Measurements from ENCODE around the gene BLID. TPM values are rescaled to one million over a fixed set of nuclear protein-coding genes. Genes with fewer than 3 reads are reported as not detected.
A peak's percentile ranks its signal among the peaks of the same experiment; 100 is the strongest.

Gene BLID
- total RNA-seq, 1 donor from 2014 or later = 0.52 TPM

GRCh38 chr11:122099374-122100036 is 16.5 kb downstream of the BLID start:
- Histone ChIP-seq H3K9ac (ENCODE audit: low read depth in 1 of 3, low read length in 3 of 3) (peak overlapping the region; percentile 81 to 88 (median 85)), H3K27me3 (ENCODE audit: control insufficient read depth in 3 of 3, insufficient read depth in 3 of 3, low read length in 3 of 3) (no peaks in the 10 kb centered on the region), H3K4me1 (ENCODE audit: control insufficient read depth in 3 of 3, insufficient read depth in 3 of 3, low read length in 3 of 3) (peaks cover 7 to 10% (median 9%) of the 10 kb centered on the region in 3 donors), H3K9me3 (ENCODE audit: control insufficient read depth in 3 of 3, low read length in 3 of 3) (no peaks in the 10 kb centered on the region), H3K36me3 (ENCODE audit: control insufficient read depth in 3 of 3, insufficient read depth in 3 of 3, low read length in 3 of 3) (no peaks in the 10 kb centered on the region), H3K4me3 (ENCODE audit: low read length in 3 of 3) (peak overlapping the region; percentile 75 to 90 (median 80)), H3K27ac (ENCODE audit: low read depth, low read length) (peak overlapping the region; percentile 93)

GRCh38 chr11:122098261-122098980 is 17.6 kb downstream of the BLID start:
- peaks cover 9 to 14% (median 9%) of the 10 kb centered on the region in 3 donors for H3K4me1 ChIP-seq (ENCODE audit: control insufficient read depth in 3 of 3, insufficient read depth in 3 of 3, low read length in 3 of 3)
- no peaks in the 10 kb centered on the region for H3K9me3 ChIP-seq (ENCODE audit: control insufficient read depth in 3 of 3, low read length in 3 of 3)
- peak overlapping the region; percentile 71 to 85 (median 81) for H3K9ac ChIP-seq (ENCODE audit: low read depth in 1 of 3, low read length in 3 of 3)
- H3K27ac ChIP-seq (ENCODE audit: low read depth, low read length) = peak overlapping the region; percentile 93
- peak overlapping the region; percentile 64 to 90 (median 80) for H3K4me3 ChIP-seq (ENCODE audit: low read length in 3 of 3)
- no peaks in the 10 kb centered on the region for H3K27me3 ChIP-seq (ENCODE audit: control insufficient read depth in 3 of 3, insufficient read depth in 3 of 3, low read length in 3 of 3)
- no peaks in the 10 kb centered on the region for H3K36me3 ChIP-seq (ENCODE audit: control insufficient read depth in 3 of 3, insufficient read depth in 3 of 3, low read length in 3 of 3)

- no peaks in the 10 kb centered on the region for H3K36me3 ChIP-seq (ENCODE audit: control insufficient read depth in 3 of 3, insufficient read depth in 3 of 3, low read length in 3 of 3)
- no peaks in the 10 kb centered on the region for H3K27me3 ChIP-seq (ENCODE audit: control insufficient read depth in 3 of 3, insufficient read depth in 3 of 3, low read length in 3 of 3)
- peak overlapping the region; percentile 57 to 90 (median 64) for H3K4me3 ChIP-seq (ENCODE audit: low read length in 3 of 3)
- H3K4me1 ChIP-seq (ENCODE audit: control insufficient read depth in 3 of 3, insufficient read depth in 3 of 3, low read length in 3 of 3) = peaks cover 9 to 13% (median 9%) of the 10 kb centered on the region in 3 donors
- H3K9me3 ChIP-seq (ENCODE audit: control insufficient read depth in 3 of 3, low read length in 3 of 3) = no peaks in the 10 kb centered on the region
- peak overlapping the region; percentile 93 for H3K27ac ChIP-seq (ENCODE audit: low read depth, low read length)
- peak overlapping the region; percentile 71 to 85 (median 81) for H3K9ac ChIP-seq (ENCODE audit: low read depth in 1 of 3, low read length in 3 of 3)
Measured at GRCh38 chr11:122097419-122098001, 18.5 kb downstream of the BLID start.

DNA sequence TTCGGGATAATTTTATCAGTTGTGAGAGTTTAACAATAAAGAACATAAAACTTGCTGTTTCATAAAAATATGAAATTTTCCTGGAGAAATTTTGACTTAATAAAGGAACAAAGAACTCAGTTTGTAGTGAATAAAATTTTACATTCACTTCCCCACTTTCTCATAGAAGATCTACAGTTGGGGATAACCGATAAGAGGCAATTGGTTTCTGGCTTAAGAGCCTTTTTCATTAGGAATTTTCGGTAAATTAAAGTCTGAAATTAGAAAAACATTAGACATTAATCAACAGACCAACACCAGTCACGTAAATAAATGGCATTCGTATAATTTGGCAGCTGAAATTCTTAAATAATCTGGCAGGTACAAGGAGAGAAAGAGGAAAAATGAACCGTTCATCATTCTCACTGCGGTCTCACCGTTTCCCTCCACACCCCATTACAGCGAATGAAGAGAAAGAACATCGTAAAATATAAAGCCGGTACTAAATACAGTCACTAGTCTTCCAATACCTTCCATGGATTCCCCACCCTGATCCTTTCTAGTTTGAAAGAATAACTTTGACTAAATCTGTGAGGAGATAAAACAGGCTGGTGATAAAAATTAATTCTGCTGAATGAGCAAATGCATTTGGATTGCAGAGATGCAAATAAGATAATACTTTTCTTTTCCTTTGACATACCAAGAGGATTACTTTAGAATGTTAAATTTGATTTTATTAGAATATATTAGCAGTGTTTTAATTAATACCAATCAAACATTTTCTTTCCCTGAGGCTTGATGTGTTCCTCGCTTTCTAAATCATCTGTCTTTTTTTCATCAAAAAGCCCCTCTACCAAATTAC is 19.5 kb downstream of the BLID start:
- H3K27ac ChIP-seq (ENCODE audit: low read depth, low read length) = peak overlapping the region; percentile 43
- peak overlapping the region; percentile 7 to 90 (median 44) for H3K4me3 ChIP-seq (ENCODE audit: low read length in 3 of 3)
- H3K4me1 ChIP-seq (ENCODE audit: control insufficient read depth in 3 of 3, insufficient read depth in 3 of 3, low read length in 3 of 3) = peaks cover 3 to 7% (median 6%) of the 10 kb centered on the region in 3 donors
- peaks cover 0 to 1% (median under 1%) of the 10 kb centered on the region in 3 donors for H3K36me3 ChIP-seq (ENCODE audit: control insufficient read depth in 3 of 3, insufficient read depth in 3 of 3, low read length in 3 of 3)
- H3K9me3 ChIP-seq (ENCODE audit: control insufficient read depth in 3 of 3, low read length in 3 of 3) = no peaks in the 10 kb centered on the region
- H3K9ac ChIP-seq (ENCODE audit: low read depth in 1 of 3, low read length in 3 of 3) = peak overlapping the region; percentile 71 to 85 (median 81)
- H3K27me3 ChIP-seq (ENCODE audit: control insufficient read depth in 3 of 3, insufficient read depth in 3 of 3, low read length in 3 of 3) = no peaks in the 10 kb centered on the region

DNA sequence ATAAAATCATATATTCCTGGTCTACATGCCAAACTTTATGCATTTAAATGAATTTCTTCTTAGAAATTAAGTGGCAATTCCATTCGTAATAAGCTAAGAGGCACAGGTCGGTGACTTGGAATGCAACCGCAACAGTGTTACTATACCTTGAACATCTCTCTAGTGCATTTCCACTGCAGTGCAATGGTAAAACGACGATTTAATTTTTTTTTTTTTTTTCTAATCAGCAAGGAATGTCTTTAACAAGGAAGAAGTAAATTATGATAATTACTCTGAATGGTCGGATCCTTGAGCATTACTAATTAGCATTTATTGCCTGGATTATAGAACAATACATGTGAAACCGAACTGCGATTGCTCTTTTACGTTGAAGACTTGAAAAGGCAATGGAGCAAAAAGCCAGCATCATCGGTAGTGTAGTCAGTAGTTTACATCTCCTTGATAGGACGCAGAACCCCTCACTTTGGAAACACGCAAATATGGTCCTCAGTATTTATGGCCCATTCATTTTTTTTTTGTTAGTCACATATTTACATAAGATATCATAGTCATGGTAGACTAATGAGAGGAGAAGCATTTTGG is 20.2 kb downstream of the BLID start:
- Histone ChIP-seq H3K27ac (ENCODE audit: low read depth, low read length) (peak overlapping the region; percentile 43), H3K4me1 (ENCODE audit: control insufficient read depth in 3 of 3, insufficient read depth in 3 of 3, low read length in 3 of 3) (peaks cover 3 to 6% (median 5%) of the 10 kb centered on the region in 3 donors), H3K9me3 (ENCODE audit: control insufficient read depth in 3 of 3, low read length in 3 of 3) (no peaks in the 10 kb centered on the region), H3K36me3 (ENCODE audit: control insufficient read depth in 3 of 3, insufficient read depth in 3 of 3, low read length in 3 of 3) (peaks cover 0 to 6% (median 3%) of the 10 kb centered on the region in 3 donors), H3K4me3 (ENCODE audit: low read length in 3 of 3) (peak overlapping the region; percentile 7 to 90 (median 44)), H3K9ac (ENCODE audit: low read depth in 1 of 3, low read length in 3 of 3) (peak overlapping the region; percentile 35 to 68 (median 62)), H3K27me3 (ENCODE audit: control insufficient read depth in 3 of 3, insufficient read depth in 3 of 3, low read length in 3 of 3) (no peaks in the 10 kb centered on the region)

- Histone ChIP-seq H3K9me3 (ENCODE audit: control insufficient read depth in 3 of 3, low read length in 3 of 3) (no peaks in the 10 kb centered on the region), H3K4me3 (ENCODE audit: low read length in 3 of 3) (peak overlapping the region in 2 of 3 donors; percentile 2 to 9), H3K27ac (ENCODE audit: low read depth, low read length) (no peak overlapping the region), H3K27me3 (ENCODE audit: control insufficient read depth in 3 of 3, insufficient read depth in 3 of 3, low read length in 3 of 3) (no peaks in the 10 kb centered on the region), H3K9ac (ENCODE audit: low read depth in 1 of 3, low read length in 3 of 3) (no peak overlapping the region), H3K4me1 (ENCODE audit: control insufficient read depth in 3 of 3, insufficient read depth in 3 of 3, low read length in 3 of 3) (peaks cover 3 to 6% (median 3%) of the 10 kb centered on the region in 3 donors), H3K36me3 (ENCODE audit: control insufficient read depth in 3 of 3, insufficient read depth in 3 of 3, low read length in 3 of 3) (peaks cover 0 to 6% (median 3%) of the 10 kb centered on the region in 3 donors)
Measured at GRCh38 chr11:122094836-122095235, 21.2 kb downstream of the BLID start.

- Histone ChIP-seq H3K27me3 (ENCODE audit: control insufficient read depth in 3 of 3, insufficient read depth in 3 of 3, low read length in 3 of 3) (no peaks in the 10 kb centered on the region), H3K4me1 (ENCODE audit: control insufficient read depth in 3 of 3, insufficient read depth in 3 of 3, low read length in 3 of 3) (peaks cover 3 to 6% (median 3%) of the 10 kb centered on the region in 3 donors), H3K9me3 (ENCODE audit: control insufficient read depth in 3 of 3, low read length in 3 of 3) (no peaks in the 10 kb centered on the region), H3K27ac (ENCODE audit: low read depth, low read length) (no peak overlapping the region), H3K9ac (ENCODE audit: low read depth in 1 of 3, low read length in 3 of 3) (no peak overlapping the region), H3K36me3 (ENCODE audit: control insufficient read depth in 3 of 3, insufficient read depth in 3 of 3, low read length in 3 of 3) (peaks cover 0 to 6% (median 3%) of the 10 kb centered on the region in 3 donors), H3K4me3 (ENCODE audit: low read length in 3 of 3) (no peak overlapping the region)
Measured at GRCh38 chr11:122093731-122094275, 22.2 kb downstream of the BLID start.

DNA sequence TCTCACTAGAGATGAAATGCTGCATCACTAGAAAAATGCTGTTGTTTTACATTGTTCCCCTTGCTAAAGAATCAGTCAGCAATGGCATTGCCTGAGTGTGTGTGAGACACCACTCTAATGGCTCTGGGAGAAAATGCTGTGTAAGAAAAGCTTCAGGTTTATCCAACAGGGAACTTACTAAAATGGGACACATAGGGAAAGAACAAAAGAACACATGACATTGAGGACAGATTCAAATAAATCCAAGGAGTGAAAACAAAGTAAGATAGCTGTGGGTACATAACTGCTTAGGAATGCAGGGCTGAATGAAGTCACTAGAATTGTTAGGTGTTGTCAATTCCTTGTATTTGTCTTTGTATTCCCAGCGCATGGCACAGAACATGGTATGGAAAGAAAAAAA is 24.2 kb downstream of the BLID start:
- H3K9me3 ChIP-seq (ENCODE audit: control insufficient read depth in 3 of 3, low read length in 3 of 3) = no peaks in the 10 kb centered on the region
- H3K4me1 ChIP-seq (ENCODE audit: control insufficient read depth in 3 of 3, insufficient read depth in 3 of 3, low read length in 3 of 3) = peaks cover 2 to 3% (median 3%) of the 10 kb centered on the region in 3 donors
- H3K27me3 ChIP-seq (ENCODE audit: control insufficient read depth in 3 of 3, insufficient read depth in 3 of 3, low read length in 3 of 3) = no peaks in the 10 kb centered on the region
- no peak overlapping the region for H3K4me3 ChIP-seq (ENCODE audit: low read length in 3 of 3)
- peaks cover 0 to 6% (median 3%) of the 10 kb centered on the region in 3 donors for H3K36me3 ChIP-seq (ENCODE audit: control insufficient read depth in 3 of 3, insufficient read depth in 3 of 3, low read length in 3 of 3)
- no peak overlapping the region for H3K9ac ChIP-seq (ENCODE audit: low read depth in 1 of 3, low read length in 3 of 3)
- no peak overlapping the region for H3K27ac ChIP-seq (ENCODE audit: low read depth, low read length)

- Histone ChIP-seq H3K9me3 (ENCODE audit: control insufficient read depth in 3 of 3, low read length in 3 of 3) (no peaks in the 10 kb centered on the region), H3K27me3 (ENCODE audit: control insufficient read depth in 3 of 3, insufficient read depth in 3 of 3, low read length in 3 of 3) (no peaks in the 10 kb centered on the region), H3K36me3 (ENCODE audit: control insufficient read depth in 3 of 3, insufficient read depth in 3 of 3, low read length in 3 of 3) (peaks cover 0 to 6% (median 3%) of the 10 kb centered on the region in 3 donors), H3K9ac (ENCODE audit: low read depth in 1 of 3, low read length in 3 of 3) (no peak overlapping the region), H3K4me1 (ENCODE audit: control insufficient read depth in 3 of 3, insufficient read depth in 3 of 3, low read length in 3 of 3) (peaks cover 3 to 8% (median 3%) of the 10 kb centered on the region in 3 donors), H3K4me3 (ENCODE audit: low read length in 3 of 3) (no peak overlapping the region), H3K27ac (ENCODE audit: low read depth, low read length) (no peak overlapping the region)
Measured at GRCh38 chr11:122089111-122089510, 26.9 kb downstream of the BLID start.

Measured in skeletal muscle tissue (tissue), 4 donors.